HepG2 (cell line): ENCODE measurements around the gene OAS3. TPM values are rescaled to one million over a fixed set of nuclear protein-coding genes. Genes with fewer than 3 reads are reported as not detected.

Source experiments
- ARID5B ChIP-seq: IDR thresholded peaks from 2 replicates; pipeline ENCODE4 v1.4.0; 2020; ENCODE audit warnings: mild to moderate bottlenecking, missing genetic modification reagents
- CSRNP2 ChIP-seq: sonication (generic); formaldehyde crosslinking; conservative IDR thresholded peaks from 2 replicates; pipeline ENCODE4 v1.8.0; 2022; ENCODE audit warnings: low read depth, missing genetic modification reagents
- DMAP1 ChIP-seq: IDR thresholded peaks from 2 replicates; pipeline ENCODE4 v1.6.1; 2016
- FOXP1 ChIP-seq, 2 experiments: fragments of 450-650 bp in 1 of 2; IDR thresholded peaks; 2 replicates each; pipeline ENCODE4 v1.6.1; 2017 to 2018; ENCODE audit warnings: antibody characterized with exemption in 1 of 2
- HIVEP1 ChIP-seq: sonication (generic); formaldehyde crosslinking; IDR thresholded peaks from 2 replicates; pipeline ENCODE4 v1.4.0; 2020; ENCODE audit warnings: mild to moderate bottlenecking, missing genetic modification reagents
- LRRFIP1 ChIP-seq: sonication (generic); formaldehyde crosslinking; conservative IDR thresholded peaks from 2 replicates; pipeline ENCODE4 v1.4.0; 2020; ENCODE audit warnings: missing genetic modification reagents
- MED1 ChIP-seq: sonication (generic); formaldehyde crosslinking; IDR thresholded peaks from 2 replicates; pipeline ENCODE4 v1.4.0; 2020; ENCODE audit warnings: missing genetic modification reagents
- MED13 ChIP-seq: sonication (generic); formaldehyde crosslinking; IDR thresholded peaks from 2 replicates; pipeline ENCODE4 v1.5.0; 2020; ENCODE audit warnings: missing genetic modification reagents
- SALL2 ChIP-seq: sonication (generic); formaldehyde crosslinking; IDR thresholded peaks from 2 replicates; pipeline ENCODE4 v1.8.1; 2023; ENCODE audit warnings: mild to moderate bottlenecking, missing genetic modification reagents, inconsistent platforms
- SP1 ChIP-seq, 2 experiments: fragments of 450-650 bp in 1 of 2; sonication (generic) in 1 of 2; formaldehyde crosslinking in 1 of 2; IDR thresholded peaks; 2 replicates each; pipeline versions ENCODE4 v1.4.0 to v1.6.1; 2016 to 2020; ENCODE audit warnings: missing genetic modification reagents in 1 of 2
- ZBTB25 ChIP-seq: IDR thresholded peaks from 2 replicates; pipeline ENCODE4 v1.6.1; 2018; ENCODE audit warnings: missing genetic modification reagents
- ZBTB8A ChIP-seq: sonication (generic); formaldehyde crosslinking; IDR thresholded peaks from 2 replicates; pipeline ENCODE4 v1.4.0; 2020; ENCODE audit warnings: mild to moderate bottlenecking, low read depth, missing genetic modification reagents, borderline replicate concordance
- ZNF296 ChIP-seq: sonication (generic); formaldehyde crosslinking; conservative IDR thresholded peaks from 2 replicates; pipeline ENCODE4 v1.5.0; 2020; ENCODE audit warnings: mild to moderate bottlenecking, missing genetic modification reagents
- ZNF576 ChIP-seq: sonication (generic); formaldehyde crosslinking; IDR thresholded peaks from 2 replicates; pipeline ENCODE4 v1.4.0; 2020; ENCODE audit warnings: mild to moderate bottlenecking, missing genetic modification reagents
- ZNF788 ChIP-seq: sonication (generic); formaldehyde crosslinking; IDR thresholded peaks from 2 replicates; pipeline ENCODE4 v1.5.0; 2020; ENCODE audit warnings: mild to moderate bottlenecking, missing genetic modification reagents, borderline replicate concordance
- polyA plus RNA-seq, 8 experiments: library from polyadenylated mRNA; depleted of rRNA in 3 of 8; stranded (reverse) in 7 of 8; unstranded in 1 of 8; fragments of >200 nt; fragmentation: Illumina TruSeq in 4 of 8; extraction: Trizol in 4 of 8; gene quantifications; 2 replicates each; pipeline versions ENCODE4 v1.2.1 to v1.2.3, GENCODE V29; 2011 to 2016; ENCODE audit warnings: low read depth in 4 of 8, missing spikeins in 1 of 8, mixed read lengths in 1 of 8; ENCODE audit not compliant: insufficient read depth in 1 of 8
- total RNA-seq, 5 experiments: library from RNA; depleted of rRNA; stranded (reverse); fragments of >200 nt; fragmentation: Illumina TruSeq; extraction: Trizol; gene quantifications; 2 replicates each; pipeline ENCODE4 v1.2.3, GENCODE V29; 2016; ENCODE audit warnings: low read depth in 1 of 5

OAS3 gene
- total and polyA plus RNA-seq, 2 of the 13 experiments (the other 11 are each of a cell fraction or from before 2014, with no cell fraction given), result 4.8 to 10.5 TPM

GRCh38 chr12:112924986-112925385 lies 13.3 kb upstream of the OAS3 start (continued):
- TF ChIP-seq LRRFIP1 (CRISPR knock-in tag) (no peak), ZNF296 (CRISPR knock-in tag) (no peak), CSRNP2 (CRISPR knock-in tag) (no peak), ZNF576 (CRISPR knock-in tag) (no peak), SALL2 (CRISPR knock-in tag) (no peak), MED1 (CRISPR knock-in tag) (peak; percentile 23; the same call in 1 of the 2 replicates), DMAP1 (CRISPR knock-in tag) (no peak), SP1 (IDR thresholded peaks at IDR 0.05) (no peak), SP1 (CRISPR knock-in tag; IDR thresholded peaks at IDR 0.05) (no peak), HIVEP1 (no peak), ZNF788 (CRISPR knock-in tag) (no peak), ZBTB8A (CRISPR knock-in tag) (no peak), ZBTB25 (CRISPR knock-in tag) (no peak), MED13 (CRISPR knock-in tag) (no peak), FOXP1 (IDR thresholded peaks at IDR 0.05) (no peak), FOXP1 (CRISPR knock-in tag; IDR thresholded peaks at IDR 0.05) (0 out of 2 replicates have a peak, but pooled peaks have one; percentile 22), ARID5B (CRISPR knock-in tag) (peak; percentile 93)
